IPS-18a (cell line): ENCODE results near the gene TP53BP1.
A peak's percentile ranks its signal among the peaks of the same experiment; 100 is the strongest.
"Not testable (repeated sequence)": the region's sequence is repeated elsewhere in the genome, so short reads cannot be mapped to it uniquely, and the experiment has no call there.

Source experiments
- H3K27ac ChIP-seq: one replicate; pipeline ENCODE4 v1.5.1; 2013; ENCODE audit warnings: low read length
- H3K27me3 ChIP-seq: one replicate; pipeline ENCODE4 v1.6.1; 2013; ENCODE audit warnings: mild to moderate bottlenecking, low read length; ENCODE audit not compliant: control insufficient read depth, insufficient read depth
- H3K36me3 ChIP-seq: one replicate; pipeline ENCODE4 v1.6.1; 2013; ENCODE audit warnings: low read depth, low read length; ENCODE audit not compliant: control insufficient read depth
- H3K4me1 ChIP-seq: one replicate; pipeline ENCODE4 v1.6.1; 2013; ENCODE audit warnings: low read depth, low read length; ENCODE audit not compliant: control insufficient read depth
- H3K4me3 ChIP-seq: one replicate; pipeline ENCODE4 v1.5.1; 2013; ENCODE audit warnings: low read length
- H3K9ac ChIP-seq: one replicate; pipeline ENCODE4 v1.6.1; 2013; ENCODE audit warnings: mild to moderate bottlenecking, low read length, moderate library complexity
- H3K9me3 ChIP-seq: one replicate; pipeline ENCODE4 v1.6.1; 2013; ENCODE audit warnings: low read depth, low read length; ENCODE audit not compliant: control insufficient read depth

Gene TP53BP1, protein sequence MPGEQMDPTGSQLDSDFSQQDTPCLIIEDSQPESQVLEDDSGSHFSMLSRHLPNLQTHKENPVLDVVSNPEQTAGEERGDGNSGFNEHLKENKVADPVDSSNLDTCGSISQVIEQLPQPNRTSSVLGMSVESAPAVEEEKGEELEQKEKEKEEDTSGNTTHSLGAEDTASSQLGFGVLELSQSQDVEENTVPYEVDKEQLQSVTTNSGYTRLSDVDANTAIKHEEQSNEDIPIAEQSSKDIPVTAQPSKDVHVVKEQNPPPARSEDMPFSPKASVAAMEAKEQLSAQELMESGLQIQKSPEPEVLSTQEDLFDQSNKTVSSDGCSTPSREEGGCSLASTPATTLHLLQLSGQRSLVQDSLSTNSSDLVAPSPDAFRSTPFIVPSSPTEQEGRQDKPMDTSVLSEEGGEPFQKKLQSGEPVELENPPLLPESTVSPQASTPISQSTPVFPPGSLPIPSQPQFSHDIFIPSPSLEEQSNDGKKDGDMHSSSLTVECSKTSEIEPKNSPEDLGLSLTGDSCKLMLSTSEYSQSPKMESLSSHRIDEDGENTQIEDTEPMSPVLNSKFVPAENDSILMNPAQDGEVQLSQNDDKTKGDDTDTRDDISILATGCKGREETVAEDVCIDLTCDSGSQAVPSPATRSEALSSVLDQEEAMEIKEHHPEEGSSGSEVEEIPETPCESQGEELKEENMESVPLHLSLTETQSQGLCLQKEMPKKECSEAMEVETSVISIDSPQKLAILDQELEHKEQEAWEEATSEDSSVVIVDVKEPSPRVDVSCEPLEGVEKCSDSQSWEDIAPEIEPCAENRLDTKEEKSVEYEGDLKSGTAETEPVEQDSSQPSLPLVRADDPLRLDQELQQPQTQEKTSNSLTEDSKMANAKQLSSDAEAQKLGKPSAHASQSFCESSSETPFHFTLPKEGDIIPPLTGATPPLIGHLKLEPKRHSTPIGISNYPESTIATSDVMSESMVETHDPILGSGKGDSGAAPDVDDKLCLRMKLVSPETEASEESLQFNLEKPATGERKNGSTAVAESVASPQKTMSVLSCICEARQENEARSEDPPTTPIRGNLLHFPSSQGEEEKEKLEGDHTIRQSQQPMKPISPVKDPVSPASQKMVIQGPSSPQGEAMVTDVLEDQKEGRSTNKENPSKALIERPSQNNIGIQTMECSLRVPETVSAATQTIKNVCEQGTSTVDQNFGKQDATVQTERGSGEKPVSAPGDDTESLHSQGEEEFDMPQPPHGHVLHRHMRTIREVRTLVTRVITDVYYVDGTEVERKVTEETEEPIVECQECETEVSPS (N-terminal part only)

DNA sequence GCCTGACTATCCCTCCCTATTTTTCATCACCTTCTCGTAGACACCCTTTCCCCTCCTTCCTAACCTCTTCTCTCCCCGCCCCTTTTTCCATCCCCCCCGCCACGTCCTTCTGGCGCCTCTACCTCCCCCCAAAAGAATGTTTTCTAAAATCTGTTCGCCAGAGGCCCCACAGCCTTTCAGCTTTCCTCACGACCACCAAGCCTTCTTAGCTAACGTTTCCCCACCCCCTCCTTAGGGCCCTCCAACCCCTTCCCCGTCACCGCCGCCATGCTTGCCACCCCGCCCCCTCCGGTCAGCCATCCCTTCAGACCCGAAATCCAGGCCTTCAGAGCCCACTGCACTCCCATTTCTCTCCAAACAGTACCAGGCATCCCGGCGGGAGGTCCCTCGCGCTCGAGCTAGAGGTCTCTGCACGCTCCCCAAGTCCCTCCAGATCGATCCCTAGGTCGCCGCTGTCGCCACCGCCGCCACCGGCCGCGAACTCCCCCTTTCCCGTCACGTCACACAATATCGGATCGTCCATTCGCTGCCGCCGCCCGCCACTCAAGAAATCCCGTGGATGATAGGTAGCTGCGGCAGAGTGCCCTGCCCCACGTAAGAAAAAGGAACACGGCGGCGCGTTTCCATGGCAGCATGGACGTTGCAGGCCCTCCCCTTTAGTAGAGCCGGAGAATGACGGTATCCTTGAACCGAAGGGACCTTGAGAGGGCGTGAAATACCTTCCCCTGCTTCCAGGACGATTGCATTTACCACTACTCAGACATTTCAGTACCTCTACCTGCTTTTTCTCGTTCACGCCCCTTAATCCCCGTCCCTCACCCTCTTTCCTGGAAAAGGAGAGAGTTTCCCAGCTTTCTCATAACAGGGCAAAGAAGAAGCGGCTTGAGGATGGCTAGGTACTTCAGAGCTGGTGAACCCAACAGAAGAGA is at the start of gene TP53BP1:
Gene TP53BP1 (minus strand): TSS at position 484 of the 929 bp plus-strand sequence. CDS start 113 bp downstream, at position 371.
- H3K4me1 ChIP-seq: peaks cover 21% of the 10 kb centered on the region
- peaks cover 37% of the 10 kb centered on the region for H3K36me3 ChIP-seq
- H3K4me3 ChIP-seq: peak within 1 kb of the TSS; percentile 85
- no peaks in the 10 kb centered on the region for H3K27me3 ChIP-seq
- H3K27ac ChIP-seq: peak within 1 kb of the TSS; percentile 81
- peak within 1 kb of the TSS; percentile 84 for H3K9ac ChIP-seq
- no peaks in the 10 kb centered on the region for H3K9me3 ChIP-seq

DNA sequence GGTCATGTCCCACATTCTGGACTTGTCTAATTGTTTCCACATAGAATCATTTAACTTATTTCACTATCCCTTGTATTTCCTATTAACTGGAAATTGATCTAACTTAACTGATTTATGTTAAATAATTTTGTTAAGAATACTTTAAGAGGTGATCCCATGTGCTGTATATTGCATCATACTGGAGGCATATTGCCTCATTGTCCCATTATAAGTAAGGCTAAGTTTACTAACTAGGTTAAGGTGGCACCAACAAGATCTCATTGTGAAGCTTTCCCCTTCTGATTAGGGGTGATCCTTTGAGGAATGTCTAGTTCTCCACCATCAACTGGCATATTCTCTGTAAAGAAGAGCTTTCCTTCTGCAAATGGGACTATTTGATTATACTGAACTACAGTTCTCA is 48.8 kb upstream of the TP53BP1 start:
- Histone ChIP-seq H3K27ac (no peak overlapping the region), H3K4me3 (no peak overlapping the region), H3K27me3 (no peaks in the 10 kb centered on the region), H3K9me3 (no peaks in the 10 kb centered on the region), H3K36me3 (no peaks in the 10 kb centered on the region), H3K9ac (no peak overlapping the region), H3K4me1 (no peaks in the 10 kb centered on the region)

DNA sequence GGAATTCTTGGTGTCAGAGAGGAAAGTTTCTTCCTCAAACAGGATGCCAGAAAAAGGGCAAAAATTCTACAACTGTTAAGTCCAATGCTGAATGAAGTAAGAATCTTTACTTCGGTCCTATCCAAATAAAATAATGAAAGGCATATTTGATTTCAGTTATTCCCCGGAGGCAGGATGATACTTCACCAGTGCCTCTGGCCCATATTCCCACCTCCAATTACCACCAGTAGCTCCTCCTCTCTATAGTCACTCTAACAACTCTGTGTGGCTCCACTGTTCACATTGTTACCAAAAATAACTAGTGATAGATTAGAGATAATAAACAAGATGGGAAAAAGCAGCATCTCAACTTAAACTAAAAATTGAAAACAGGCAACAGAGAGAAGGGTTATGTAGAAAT is 45.1 kb upstream of the TP53BP1 start:
- Histone ChIP-seq H3K4me3 (no peak overlapping the region), H3K9ac (no peak overlapping the region), H3K27me3 (no peaks in the 10 kb centered on the region), H3K9me3 (no peaks in the 10 kb centered on the region), H3K27ac (no peak overlapping the region), H3K4me1 (no peaks in the 10 kb centered on the region), H3K36me3 (no peaks in the 10 kb centered on the region)

DNA sequence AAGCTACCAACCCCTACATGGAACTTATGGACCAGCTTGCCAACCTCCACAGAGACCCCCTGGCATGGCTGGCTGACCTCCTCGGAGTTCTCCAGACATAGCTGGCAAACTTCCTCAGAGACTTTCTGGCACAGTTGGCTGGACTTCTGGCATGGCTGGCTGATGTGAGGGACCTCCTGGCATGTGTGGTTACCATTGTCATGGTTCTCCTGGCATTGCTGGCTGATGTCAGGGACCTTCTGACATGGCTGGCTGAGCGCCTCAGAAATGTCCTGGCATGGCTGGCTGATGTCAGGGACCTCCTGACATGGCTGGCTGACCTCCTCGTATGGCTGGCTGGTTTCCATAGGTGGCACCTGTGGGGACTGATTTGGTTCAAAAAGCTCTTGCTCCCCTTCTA is 41.9 kb upstream of the TP53BP1 start:
- no peaks in the 10 kb centered on the region for H3K27me3 ChIP-seq
- no peak overlapping the region for H3K4me3 ChIP-seq
- H3K36me3 ChIP-seq: no peaks in the 10 kb centered on the region
- peaks cover 13% of the 10 kb centered on the region for H3K4me1 ChIP-seq
- H3K9me3 ChIP-seq: no peaks in the 10 kb centered on the region
- H3K9ac ChIP-seq: no peak overlapping the region
- no peak overlapping the region for H3K27ac ChIP-seq

DNA sequence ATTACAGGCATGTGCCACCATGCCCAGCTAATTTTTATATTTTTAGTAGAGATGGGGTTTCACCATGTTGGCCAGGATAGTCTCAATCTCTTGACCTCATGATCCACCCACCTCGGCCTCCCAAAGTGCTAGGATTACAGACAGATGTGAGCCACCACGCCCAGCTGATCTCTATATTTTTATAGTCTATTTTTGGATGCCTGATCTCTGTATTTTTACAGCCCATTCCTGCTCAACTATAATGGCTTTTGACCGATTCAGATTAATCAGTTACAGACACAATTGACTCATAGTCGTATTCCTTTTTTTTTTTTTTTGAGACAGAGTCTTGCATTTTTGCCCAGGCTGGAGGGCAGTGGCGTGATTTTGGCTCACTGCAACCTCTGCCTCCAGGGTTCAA is 39.9 kb upstream of the TP53BP1 start:
- not testable (repeated sequence) for H3K9ac ChIP-seq, H3K4me3 ChIP-seq, H3K9me3 ChIP-seq, H3K27me3 ChIP-seq, H3K27ac ChIP-seq, H3K36me3 ChIP-seq
- H3K4me1 ChIP-seq: peaks cover 13% of the 10 kb centered on the region

DNA sequence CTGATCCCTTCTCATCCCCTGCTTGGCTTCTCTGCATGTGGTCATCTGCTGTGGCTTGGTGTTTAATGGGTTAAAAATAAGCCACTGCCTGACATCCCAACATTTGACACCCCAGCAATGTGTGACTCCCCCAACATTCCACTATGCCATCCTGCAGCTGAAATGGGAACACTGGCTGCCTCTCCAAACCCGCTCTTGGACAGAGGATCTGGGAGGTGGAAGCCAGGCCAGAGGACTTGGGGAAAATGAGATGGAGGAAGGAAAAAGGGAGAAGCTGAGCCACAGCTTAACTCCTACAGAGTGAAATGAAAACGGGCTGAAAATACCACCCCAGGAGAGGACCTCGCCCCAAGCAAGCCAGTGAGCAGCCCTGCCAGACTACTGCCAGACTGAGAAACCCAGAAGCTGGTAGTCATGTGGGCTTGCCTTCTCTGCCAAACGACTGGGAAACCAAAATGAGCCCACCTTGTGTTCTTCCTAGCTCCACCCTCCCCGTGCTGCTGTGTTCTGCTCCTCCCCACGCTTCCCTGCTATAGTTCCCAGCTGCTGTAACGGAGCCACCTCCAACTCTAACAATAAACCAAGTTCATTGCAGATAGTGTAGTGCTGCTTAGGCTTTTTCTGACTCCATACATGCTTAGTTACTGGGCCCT is 38.2 kb upstream of the TP53BP1 start:
- no peak overlapping the region for H3K27ac ChIP-seq

DNA sequence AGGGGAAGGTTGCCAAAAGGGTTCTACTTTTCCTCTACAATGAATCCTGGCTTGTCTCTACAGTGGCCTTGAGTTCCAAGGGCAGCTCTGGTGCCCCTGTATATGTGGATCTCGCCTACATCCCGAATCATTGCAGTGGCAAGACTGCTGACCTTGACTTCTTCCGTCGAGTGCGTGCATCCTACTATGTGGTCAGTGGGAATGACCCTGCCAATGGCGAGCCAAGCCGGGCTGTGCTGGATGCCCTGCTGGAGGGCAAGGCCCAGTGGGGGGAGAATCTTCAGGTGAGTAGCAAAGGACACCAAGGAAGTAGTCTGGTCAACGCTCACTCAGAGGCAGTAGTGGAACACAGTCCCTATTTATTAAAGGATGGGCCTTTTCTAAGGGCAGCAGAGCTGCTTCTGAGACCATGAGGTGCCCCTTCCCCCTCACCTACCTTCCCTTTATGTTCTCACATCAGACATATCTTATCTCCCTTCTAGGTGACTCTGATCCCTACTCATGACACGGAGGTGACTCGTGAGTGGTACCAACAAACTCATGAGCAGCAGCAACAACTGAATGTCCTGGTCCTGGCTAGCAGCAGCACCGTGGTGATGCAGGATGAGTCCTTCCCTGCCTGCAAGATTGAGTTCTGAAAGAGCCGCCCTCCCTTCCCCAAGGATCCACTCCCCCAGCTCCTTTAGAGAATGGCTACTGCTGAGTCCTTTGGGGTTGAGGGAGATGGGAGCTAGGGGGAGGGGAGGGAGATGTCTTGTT is 36.8 kb upstream of the TP53BP1 start:
- no peak overlapping the region for H3K27ac ChIP-seq
- H3K36me3 ChIP-seq: no peaks in the 10 kb centered on the region

More for the DNA sequence above, 38.2 kb upstream of the TP53BP1 start:
- H3K4me3 ChIP-seq: no peak overlapping the region
- no peaks in the 10 kb centered on the region for H3K27me3 ChIP-seq
- H3K9me3 ChIP-seq: no peaks in the 10 kb centered on the region
- peaks cover 13% of the 10 kb centered on the region for H3K4me1 ChIP-seq
- no peak overlapping the region for H3K9ac ChIP-seq
- no peaks in the 10 kb centered on the region for H3K36me3 ChIP-seq

DNA sequence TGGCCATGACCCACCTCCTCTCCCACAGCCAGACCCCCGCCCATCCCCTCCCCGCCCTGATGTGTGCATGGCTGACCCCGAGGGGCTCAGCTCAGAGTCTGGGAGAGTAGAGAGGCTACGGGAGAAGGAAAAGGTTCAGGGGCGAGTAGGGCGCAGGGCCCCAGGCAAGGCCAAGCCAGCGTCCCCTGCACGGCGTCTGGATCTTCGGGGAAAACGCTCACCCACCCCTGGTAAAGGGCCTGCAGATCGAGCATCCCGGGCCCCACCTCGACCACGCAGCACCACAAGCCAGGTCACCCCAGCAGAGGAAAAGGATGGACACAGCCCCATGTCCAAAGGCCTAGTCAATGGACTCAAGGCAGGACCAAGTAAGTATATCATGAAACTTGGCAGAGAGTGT is 36.2 kb upstream of the TP53BP1 start:
- no peak overlapping the region for H3K27ac ChIP-seq
- no peaks in the 10 kb centered on the region for H3K36me3 ChIP-seq
- peaks cover 13% of the 10 kb centered on the region for H3K4me1 ChIP-seq
- H3K9me3 ChIP-seq: no peaks in the 10 kb centered on the region
- no peak overlapping the region for H3K4me3 ChIP-seq
- no peak overlapping the region for H3K9ac ChIP-seq
- H3K27me3 ChIP-seq: no peaks in the 10 kb centered on the region

More for the DNA sequence above, 36.8 kb upstream of the TP53BP1 start:
- Histone ChIP-seq H3K4me3 (no peak overlapping the region), H3K27me3 (no peaks in the 10 kb centered on the region), H3K4me1 (peaks cover 13% of the 10 kb centered on the region), H3K9ac (no peak overlapping the region), H3K9me3 (no peaks in the 10 kb centered on the region)

DNA sequence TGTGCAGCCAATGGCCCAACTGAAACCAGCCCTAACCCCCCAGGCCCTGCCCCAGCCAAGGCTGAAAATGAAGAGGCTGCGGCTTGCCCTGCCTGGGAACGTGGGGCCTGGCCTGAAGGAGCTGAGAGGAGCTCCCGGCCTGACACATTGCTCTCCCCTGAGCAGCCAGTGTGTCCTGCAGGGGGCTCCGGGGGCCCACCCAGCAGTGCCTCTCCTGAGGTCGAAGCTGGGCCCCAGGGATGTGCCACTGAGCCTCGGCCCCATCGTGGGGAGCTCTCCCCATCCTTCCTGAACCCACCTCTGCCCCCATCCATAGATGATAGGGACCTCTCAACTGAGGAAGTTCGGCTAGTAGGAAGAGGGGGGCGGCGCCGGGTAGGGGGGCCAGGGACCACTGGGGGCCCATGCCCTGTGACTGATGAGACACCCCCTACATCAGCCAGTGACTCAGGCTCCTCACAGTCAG is 35.6 kb upstream of the TP53BP1 start:
- no peak overlapping the region for H3K9ac ChIP-seq
- no peak overlapping the region for H3K27ac ChIP-seq
- H3K9me3 ChIP-seq: no peaks in the 10 kb centered on the region
- H3K36me3 ChIP-seq: no peaks in the 10 kb centered on the region
- H3K4me3 ChIP-seq: no peak overlapping the region
- no peaks in the 10 kb centered on the region for H3K27me3 ChIP-seq
- peaks cover 13% of the 10 kb centered on the region for H3K4me1 ChIP-seq
